Mammary epithelial cell (primary cell): ENCODE data around the gene ACTN2.

Experiments
- EZH2 ChIP-seq: IDR thresholded peaks from 2 replicates; pipeline ENCODE4 v1.6.1; 2012; ENCODE audit warnings: low read length, inconsistent platforms, borderline replicate concordance
- TF ChIP-seq, protein P1 (sequence below), 2 donors: IDR thresholded peaks in 1 of 2; conservative IDR thresholded peaks in 1 of 2; 2 replicates each; pipeline ENCODE4 v1.5.1; 2011 to 2012; ENCODE audit warnings: inconsistent platforms in 2 of 2, low read length in 2 of 2, mild to moderate bottlenecking in 2 of 2, control low read depth in 1 of 2, low read depth in 1 of 2; ENCODE audit not compliant: insufficient read depth in 1 of 2; ENCODE audit errors: extremely low read depth in 1 of 2

GRCh38 chr1:236810018-236810417, 123.7 kb downstream of the ACTN2 start:
- TF ChIP-seq, protein P1, sequence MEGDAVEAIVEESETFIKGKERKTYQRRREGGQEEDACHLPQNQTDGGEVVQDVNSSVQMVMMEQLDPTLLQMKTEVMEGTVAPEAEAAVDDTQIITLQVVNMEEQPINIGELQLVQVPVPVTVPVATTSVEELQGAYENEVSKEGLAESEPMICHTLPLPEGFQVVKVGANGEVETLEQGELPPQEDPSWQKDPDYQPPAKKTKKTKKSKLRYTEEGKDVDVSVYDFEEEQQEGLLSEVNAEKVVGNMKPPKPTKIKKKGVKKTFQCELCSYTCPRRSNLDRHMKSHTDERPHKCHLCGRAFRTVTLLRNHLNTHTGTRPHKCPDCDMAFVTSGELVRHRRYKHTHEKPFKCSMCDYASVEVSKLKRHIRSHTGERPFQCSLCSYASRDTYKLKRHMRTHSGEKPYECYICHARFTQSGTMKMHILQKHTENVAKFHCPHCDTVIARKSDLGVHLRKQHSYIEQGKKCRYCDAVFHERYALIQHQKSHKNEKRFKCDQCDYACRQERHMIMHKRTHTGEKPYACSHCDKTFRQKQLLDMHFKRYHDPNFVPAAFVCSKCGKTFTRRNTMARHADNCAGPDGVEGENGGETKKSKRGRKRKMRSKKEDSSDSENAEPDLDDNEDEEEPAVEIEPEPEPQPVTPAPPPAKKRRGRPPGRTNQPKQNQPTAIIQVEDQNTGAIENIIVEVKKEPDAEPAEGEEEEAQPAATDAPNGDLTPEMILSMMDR (conservative IDR thresholded peaks at IDR 0.05 in 1 of 2, IDR thresholded peaks at IDR 0.05 in 1 of 2; ENCODE audit: extremely low read depth in 1 of 2, insufficient read depth in 1 of 2, low read depth in 1 of 2, low read length in 2 of 2), result no peak
- TF ChIP-seq EZH2, result no peak
